Measurements from ENCODE around the gene PRM1. TPM values are rescaled to one million over a fixed set of nuclear protein-coding genes. Genes with fewer than 3 reads are reported as not detected.

The PRM1 gene
- total and polyA plus RNA-seq, 2 of the 13 experiments (the other 11 are each of a cell fraction or from before 2014, with no cell fraction given): not detected

DNA sequence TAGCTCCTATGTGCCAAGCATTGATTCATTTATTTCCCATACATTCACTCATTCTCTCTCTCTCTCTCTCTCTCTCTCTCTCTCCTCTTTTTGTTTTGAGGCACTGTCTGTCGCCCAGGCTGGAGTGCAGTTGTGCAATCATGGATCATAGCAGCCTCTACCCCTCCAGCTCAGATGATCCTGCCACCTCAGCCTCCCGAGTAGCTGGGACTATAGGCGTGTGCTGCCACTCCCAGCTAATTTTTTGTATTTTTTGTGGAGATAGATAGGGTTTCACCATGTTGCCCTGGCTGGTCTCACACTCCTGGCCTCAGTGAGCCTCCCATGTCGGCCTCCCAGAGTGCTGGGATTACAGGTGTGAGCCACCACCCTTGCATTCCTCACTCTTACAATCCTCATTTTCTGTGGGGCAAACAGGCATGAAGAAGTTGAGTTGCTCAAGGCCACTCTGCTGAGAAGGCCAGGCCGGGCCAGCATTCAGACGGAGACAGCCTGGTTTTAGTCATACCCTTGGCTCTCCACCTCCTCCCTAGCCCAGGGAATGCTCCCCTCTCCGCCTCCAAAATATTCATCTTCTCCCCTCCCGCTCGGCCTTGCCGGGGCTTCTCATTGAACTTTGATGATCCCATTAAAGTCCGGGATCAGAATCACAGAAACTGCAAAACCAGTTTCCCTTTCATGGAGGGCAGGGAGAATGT, 4.1 kb downstream of the PRM1 start (continued):
- TF ChIP-seq, protein P1, sequence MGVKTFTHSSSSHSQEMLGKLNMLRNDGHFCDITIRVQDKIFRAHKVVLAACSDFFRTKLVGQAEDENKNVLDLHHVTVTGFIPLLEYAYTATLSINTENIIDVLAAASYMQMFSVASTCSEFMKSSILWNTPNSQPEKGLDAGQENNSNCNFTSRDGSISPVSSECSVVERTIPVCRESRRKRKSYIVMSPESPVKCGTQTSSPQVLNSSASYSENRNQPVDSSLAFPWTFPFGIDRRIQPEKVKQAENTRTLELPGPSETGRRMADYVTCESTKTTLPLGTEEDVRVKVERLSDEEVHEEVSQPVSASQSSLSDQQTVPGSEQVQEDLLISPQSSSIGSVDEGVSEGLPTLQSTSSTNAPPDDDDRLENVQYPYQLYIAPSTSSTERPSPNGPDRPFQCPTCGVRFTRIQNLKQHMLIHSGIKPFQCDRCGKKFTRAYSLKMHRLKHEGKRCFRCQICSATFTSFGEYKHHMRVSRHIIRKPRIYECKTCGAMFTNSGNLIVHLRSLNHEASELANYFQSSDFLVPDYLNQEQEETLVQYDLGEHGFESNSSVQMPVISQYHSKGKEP (CRISPR knock-in tag; IDR thresholded peaks at IDR 0.05): no peak
- TF ChIP-seq ZNF562 (CRISPR knock-in tag; IDR thresholded peaks at IDR 0.05; ENCODE audit: borderline replicate concordance) (no peak), NFRKB (IDR thresholded peaks at IDR 0.05) (no peak), MAFG (CRISPR knock-in tag; IDR thresholded peaks at IDR 0.05) (no peak), IKZF1 (IDR thresholded peaks at IDR 0.05) (no peak), MIXL1 (CRISPR knock-in tag; IDR thresholded peaks at IDR 0.05) (no peak), HES4 (CRISPR knock-in tag; IDR thresholded peaks at IDR 0.05; ENCODE audit: borderline replicate concordance) (peak; percentile 41; the same call in 1 of the 2 replicates), ZNF232 (CRISPR knock-in tag; IDR thresholded peaks at IDR 0.05; ENCODE audit: borderline replicate concordance) (no peak), BRCA1 (CRISPR knock-in tag; IDR thresholded peaks at IDR 0.05) (no peak), PHB2 (IDR thresholded peaks at IDR 0.05; ENCODE audit: partially characterized antibody) (no peak), IRF2 (CRISPR knock-in tag; IDR thresholded peaks at IDR 0.05) (0 out of 2 replicates have a peak, but pooled peaks have one; percentile 3), ZNF709 (CRISPR knock-in tag; IDR thresholded peaks at IDR 0.05) (0 out of 2 replicates have a peak, but pooled peaks have one; percentile 38), ZSCAN20 (CRISPR knock-in tag; IDR thresholded peaks at IDR 0.05; ENCODE audit: borderline replicate concordance) (no peak), PHF21A (CRISPR knock-in tag; IDR thresholded peaks at IDR 0.05) (0 out of 2 replicates have a peak, but pooled peaks have one; percentile 29)
- TF ChIP-seq, protein P2, sequence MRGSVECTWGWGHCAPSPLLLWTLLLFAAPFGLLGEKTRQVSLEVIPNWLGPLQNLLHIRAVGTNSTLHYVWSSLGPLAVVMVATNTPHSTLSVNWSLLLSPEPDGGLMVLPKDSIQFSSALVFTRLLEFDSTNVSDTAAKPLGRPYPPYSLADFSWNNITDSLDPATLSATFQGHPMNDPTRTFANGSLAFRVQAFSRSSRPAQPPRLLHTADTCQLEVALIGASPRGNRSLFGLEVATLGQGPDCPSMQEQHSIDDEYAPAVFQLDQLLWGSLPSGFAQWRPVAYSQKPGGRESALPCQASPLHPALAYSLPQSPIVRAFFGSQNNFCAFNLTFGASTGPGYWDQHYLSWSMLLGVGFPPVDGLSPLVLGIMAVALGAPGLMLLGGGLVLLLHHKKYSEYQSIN (CRISPR knock-in tag; IDR thresholded peaks at IDR 0.05; ENCODE audit: borderline replicate concordance): no peak
- TF ChIP-seq, protein P3, sequence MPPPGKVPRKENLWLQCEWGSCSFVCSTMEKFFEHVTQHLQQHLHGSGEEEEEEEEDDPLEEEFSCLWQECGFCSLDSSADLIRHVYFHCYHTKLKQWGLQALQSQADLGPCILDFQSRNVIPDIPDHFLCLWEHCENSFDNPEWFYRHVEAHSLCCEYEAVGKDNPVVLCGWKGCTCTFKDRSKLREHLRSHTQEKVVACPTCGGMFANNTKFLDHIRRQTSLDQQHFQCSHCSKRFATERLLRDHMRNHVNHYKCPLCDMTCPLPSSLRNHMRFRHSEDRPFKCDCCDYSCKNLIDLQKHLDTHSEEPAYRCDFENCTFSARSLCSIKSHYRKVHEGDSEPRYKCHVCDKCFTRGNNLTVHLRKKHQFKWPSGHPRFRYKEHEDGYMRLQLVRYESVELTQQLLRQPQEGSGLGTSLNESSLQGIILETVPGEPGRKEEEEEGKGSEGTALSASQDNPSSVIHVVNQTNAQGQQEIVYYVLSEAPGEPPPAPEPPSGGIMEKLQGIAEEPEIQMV (CRISPR knock-in tag; IDR thresholded peaks at IDR 0.05; ENCODE audit: low read depth): no peak
- TF ChIP-seq, protein P4, sequence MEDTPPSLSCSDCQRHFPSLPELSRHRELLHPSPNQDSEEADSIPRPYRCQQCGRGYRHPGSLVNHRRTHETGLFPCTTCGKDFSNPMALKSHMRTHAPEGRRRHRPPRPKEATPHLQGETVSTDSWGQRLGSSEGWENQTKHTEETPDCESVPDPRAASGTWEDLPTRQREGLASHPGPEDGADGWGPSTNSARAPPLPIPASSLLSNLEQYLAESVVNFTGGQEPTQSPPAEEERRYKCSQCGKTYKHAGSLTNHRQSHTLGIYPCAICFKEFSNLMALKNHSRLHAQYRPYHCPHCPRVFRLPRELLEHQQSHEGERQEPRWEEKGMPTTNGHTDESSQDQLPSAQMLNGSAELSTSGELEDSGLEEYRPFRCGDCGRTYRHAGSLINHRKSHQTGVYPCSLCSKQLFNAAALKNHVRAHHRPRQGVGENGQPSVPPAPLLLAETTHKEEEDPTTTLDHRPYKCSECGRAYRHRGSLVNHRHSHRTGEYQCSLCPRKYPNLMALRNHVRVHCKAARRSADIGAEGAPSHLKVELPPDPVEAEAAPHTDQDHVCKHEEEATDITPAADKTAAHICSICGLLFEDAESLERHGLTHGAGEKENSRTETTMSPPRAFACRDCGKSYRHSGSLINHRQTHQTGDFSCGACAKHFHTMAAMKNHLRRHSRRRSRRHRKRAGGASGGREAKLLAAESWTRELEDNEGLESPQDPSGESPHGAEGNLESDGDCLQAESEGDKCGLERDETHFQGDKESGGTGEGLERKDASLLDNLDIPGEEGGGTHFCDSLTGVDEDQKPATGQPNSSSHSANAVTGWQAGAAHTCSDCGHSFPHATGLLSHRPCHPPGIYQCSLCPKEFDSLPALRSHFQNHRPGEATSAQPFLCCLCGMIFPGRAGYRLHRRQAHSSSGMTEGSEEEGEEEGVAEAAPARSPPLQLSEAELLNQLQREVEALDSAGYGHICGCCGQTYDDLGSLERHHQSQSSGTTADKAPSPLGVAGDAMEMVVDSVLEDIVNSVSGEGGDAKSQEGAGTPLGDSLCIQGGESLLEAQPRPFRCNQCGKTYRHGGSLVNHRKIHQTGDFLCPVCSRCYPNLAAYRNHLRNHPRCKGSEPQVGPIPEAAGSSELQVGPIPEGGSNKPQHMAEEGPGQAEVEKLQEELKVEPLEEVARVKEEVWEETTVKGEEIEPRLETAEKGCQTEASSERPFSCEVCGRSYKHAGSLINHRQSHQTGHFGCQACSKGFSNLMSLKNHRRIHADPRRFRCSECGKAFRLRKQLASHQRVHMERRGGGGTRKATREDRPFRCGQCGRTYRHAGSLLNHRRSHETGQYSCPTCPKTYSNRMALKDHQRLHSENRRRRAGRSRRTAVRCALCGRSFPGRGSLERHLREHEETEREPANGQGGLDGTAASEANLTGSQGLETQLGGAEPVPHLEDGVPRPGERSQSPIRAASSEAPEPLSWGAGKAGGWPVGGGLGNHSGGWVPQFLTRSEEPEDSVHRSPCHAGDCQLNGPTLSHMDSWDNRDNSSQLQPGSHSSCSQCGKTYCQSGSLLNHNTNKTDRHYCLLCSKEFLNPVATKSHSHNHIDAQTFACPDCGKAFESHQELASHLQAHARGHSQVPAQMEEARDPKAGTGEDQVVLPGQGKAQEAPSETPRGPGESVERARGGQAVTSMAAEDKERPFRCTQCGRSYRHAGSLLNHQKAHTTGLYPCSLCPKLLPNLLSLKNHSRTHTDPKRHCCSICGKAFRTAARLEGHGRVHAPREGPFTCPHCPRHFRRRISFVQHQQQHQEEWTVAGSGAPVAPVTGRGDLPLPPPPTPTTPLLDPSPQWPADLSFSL (CRISPR knock-in tag; IDR thresholded peaks at IDR 0.05): peak; percentile 34; the same call in 1 of the 2 replicates
- TF ChIP-seq, protein P5, sequence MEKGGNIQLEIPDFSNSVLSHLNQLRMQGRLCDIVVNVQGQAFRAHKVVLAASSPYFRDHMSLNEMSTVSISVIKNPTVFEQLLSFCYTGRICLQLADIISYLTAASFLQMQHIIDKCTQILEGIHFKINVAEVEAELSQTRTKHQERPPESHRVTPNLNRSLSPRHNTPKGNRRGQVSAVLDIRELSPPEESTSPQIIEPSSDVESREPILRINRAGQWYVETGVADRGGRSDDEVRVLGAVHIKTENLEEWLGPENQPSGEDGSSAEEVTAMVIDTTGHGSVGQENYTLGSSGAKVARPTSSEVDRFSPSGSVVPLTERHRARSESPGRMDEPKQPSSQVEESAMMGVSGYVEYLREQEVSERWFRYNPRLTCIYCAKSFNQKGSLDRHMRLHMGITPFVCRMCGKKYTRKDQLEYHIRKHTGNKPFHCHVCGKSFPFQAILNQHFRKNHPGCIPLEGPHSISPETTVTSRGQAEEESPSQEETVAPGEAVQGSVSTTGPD (CRISPR knock-in tag; IDR thresholded peaks at IDR 0.05): no peak
